B cell (primary cell): ENCODE results near the gene RPL11. TPM values are rescaled to one million over a fixed set of nuclear protein-coding genes. Genes with fewer than 3 reads are reported as not detected.

Experiments
- ATAC-seq: fragments of 200-7000 bp; cut with Tn5 transposase; one replicate; pipeline ENCODE4 v1.10.0; 2021; ENCODE audit warnings: low read depth, mild to moderate bottlenecking, moderate number of reproducible peaks, moderate library complexity
- CTCF ChIA-PET: fragments of 350-600 bp; sonication (Branson Sonifier 250); formaldehyde crosslinking; loops from one replicate; lab custom pipeline; 2021; ENCODE audit warnings: antibody characterized with exemption, inconsistent platforms; lab: Charles Lee
- POLR2A ChIA-PET: fragments of 350-600 bp; sonication (Branson Sonifier 250); formaldehyde crosslinking; loops from one replicate; lab custom pipeline; 2021; ENCODE audit warnings: antibody characterized with exemption; lab: Charles Lee
- DNase-seq: peaks from one replicate; pipeline ENCODE4 v3.0.0; 2013
- H2AFZ ChIP-seq: 2 replicates; pipeline ENCODE4 v1.6.1; 2012; ENCODE audit warnings: mild to moderate bottlenecking, low read depth, low read length; ENCODE audit not compliant: insufficient read depth, poor library complexity, severe bottlenecking
- H3K27ac ChIP-seq, 2 donors: 1 replicate in 1 of 2; 2 replicates in 1 of 2; pipeline ENCODE4 v1.5.1; 2012 to 2013; ENCODE audit warnings: low read length in 2 of 2, mild to moderate bottlenecking in 2 of 2, moderate library complexity in 1 of 2
- H3K27me3 ChIP-seq, 4 experiments: fragments of 200-600 bp in 1 of 4; sonication (generic) in 1 of 4; replicated peaks in 1 of 4; 1 replicate in 2 of 4; 2 replicates in 2 of 4; pipeline versions ENCODE4 v1.6.1 to v1.7.0; 2013 to 2016; ENCODE audit warnings: low read length in 3 of 4, mild to moderate bottlenecking in 2 of 4, mixed read lengths in 1 of 4, moderate library complexity in 1 of 4; ENCODE audit not compliant: insufficient read depth in 4 of 4, control insufficient read depth in 3 of 4; ENCODE audit errors: control extremely low read depth in 1 of 4
- H3K36me3 ChIP-seq, 2 experiments: replicated peaks in 1 of 2; 1 replicate in 1 of 2; 2 replicates in 1 of 2; pipeline versions ENCODE4 v1.6.1 to v1.7.1; 2013; ENCODE audit warnings: low read length in 1 of 2; ENCODE audit not compliant: insufficient read depth in 2 of 2, control insufficient read depth in 1 of 2; ENCODE audit errors: control extremely low read depth in 1 of 2, extremely low read depth in 1 of 2
- H3K4me1 ChIP-seq, 2 donors: fragments of 200-600 bp in 1 of 2; sonication (generic) in 1 of 2; 1 replicate in 1 of 2; 2 replicates in 1 of 2; pipeline versions ENCODE4 v1.5.1 to v1.6.1; 2013 to 2017; ENCODE audit warnings: low read length in 2 of 2; ENCODE audit not compliant: control insufficient read depth in 2 of 2, insufficient read depth in 2 of 2
- H3K4me2 ChIP-seq: replicated peaks from 2 replicates; pipeline ENCODE3; 2012; ENCODE audit warnings: mild to moderate bottlenecking, low read depth, low read length; ENCODE audit not compliant: poor library complexity, severe bottlenecking
- H3K4me3 ChIP-seq, 5 experiments: fragments of 200-600 bp in 1 of 5; sonication (generic) in 1 of 5; 1 replicate in 3 of 5; 2 replicates in 2 of 5; pipeline versions ENCODE4 v1.5.1 to v1.7.0; 2011 to 2016; ENCODE audit warnings: low read length in 4 of 5, mild to moderate bottlenecking in 4 of 5, low read depth in 2 of 5, control low read depth in 1 of 5, moderate library complexity in 1 of 5; ENCODE audit not compliant: insufficient read depth in 1 of 5; ENCODE audit errors: control extremely low read depth in 1 of 5, extremely low read depth in 1 of 5
- H3K79me2 ChIP-seq: fragments of 200-600 bp; sonication (generic); one replicate; pipeline ENCODE4 v1.6.0; 2016; ENCODE audit warnings: low read length; ENCODE audit not compliant: control insufficient read depth, insufficient read depth
- H3K9ac ChIP-seq: fragments of 200-600 bp; sonication (generic); 2 replicates; pipeline ENCODE4 v1.6.1; 2017; ENCODE audit warnings: mild to moderate bottlenecking, low read length, moderate library complexity
- H3K9me3 ChIP-seq, 3 donors: one replicate each; pipeline versions ENCODE4 v1.6.1 to v1.7.1; 2013; ENCODE audit warnings: low read length in 2 of 3; ENCODE audit not compliant: control insufficient read depth in 2 of 3, insufficient read depth in 1 of 3; ENCODE audit errors: control extremely low read depth in 1 of 3
- H4K20me1 ChIP-seq: 2 replicates; pipeline ENCODE4 v1.6.0; 2012; ENCODE audit warnings: mild to moderate bottlenecking, low read length; ENCODE audit not compliant: insufficient read depth, control insufficient read depth, poor library complexity, severe bottlenecking
- H3K27ac Mint-ChIP-seq: one replicate; pipeline ENCODE4 v1.8.0; 2021; ENCODE audit warnings: mixed read lengths
- H3K27me3 Mint-ChIP-seq: one replicate; pipeline ENCODE4 v1.8.0; 2021; ENCODE audit warnings: mixed read lengths
- H3K4me1 Mint-ChIP-seq: one replicate; pipeline ENCODE4 v1.8.0; 2021; ENCODE audit warnings: mixed read lengths
- H3K4me3 Mint-ChIP-seq: one replicate; pipeline ENCODE4 v1.8.0; 2021; ENCODE audit warnings: mixed read lengths
- H3K9me3 Mint-ChIP-seq: one replicate; pipeline ENCODE4 v1.8.0; 2022; ENCODE audit warnings: mixed read lengths; ENCODE audit not compliant: insufficient read depth
- EZH2 ChIP-seq: IDR thresholded peaks from 2 replicates; pipeline ENCODE4 v1.6.1; 2012; ENCODE audit warnings: borderline replicate concordance, low read depth, mild to moderate bottlenecking, moderate library complexity, low read length; ENCODE audit not compliant: insufficient read depth, poor library complexity, severe bottlenecking
- WGBS: methylation state at CpG from one replicate; pipeline ENCODE4 v1.1.5; 2013; ENCODE audit warnings: missing lambda C conversion rate; ENCODE audit not compliant: insufficient coverage; 5-methylcytosine and 5-hydroxymethylcytosine counted together
- intact Hi-C: fragments of 100-400 bp; cut with micrococcal nuclease; formaldehyde crosslinking; loops from one replicate; pipeline ENCODE4 v1.10.0; 2022
- polyA plus RNA-seq: library from polyadenylated mRNA; depleted of rRNA; stranded (reverse); fragments of >200 nt; gene quantifications from 2 replicates; pipeline ENCODE4 v1.2.3, GENCODE V29; 2012
- total RNA-seq, 2 donors: library from RNA; stranded (reverse); fragments of 120-200 nt in 1 of 2; gene quantifications; 1 replicate in 1 of 2; 2 replicates in 1 of 2; pipeline versions ENCODE4 v1.2.3 to v1.2.4, GENCODE V29; 2013 to 2022
- TF ChIP-seq, protein P1 (sequence below): fragments of 200-600 bp; IDR thresholded peaks from one replicate; pipeline ENCODE4 v1.8.0; 2022; ENCODE audit warnings: antibody characterized with exemption, mild to moderate bottlenecking

Gene RPL11
- total and polyA plus RNA-seq, 2 donors (not counting 1 experiment from before 2014, with no cell fraction given), result 1,373 to 1,539 TPM

DNA sequence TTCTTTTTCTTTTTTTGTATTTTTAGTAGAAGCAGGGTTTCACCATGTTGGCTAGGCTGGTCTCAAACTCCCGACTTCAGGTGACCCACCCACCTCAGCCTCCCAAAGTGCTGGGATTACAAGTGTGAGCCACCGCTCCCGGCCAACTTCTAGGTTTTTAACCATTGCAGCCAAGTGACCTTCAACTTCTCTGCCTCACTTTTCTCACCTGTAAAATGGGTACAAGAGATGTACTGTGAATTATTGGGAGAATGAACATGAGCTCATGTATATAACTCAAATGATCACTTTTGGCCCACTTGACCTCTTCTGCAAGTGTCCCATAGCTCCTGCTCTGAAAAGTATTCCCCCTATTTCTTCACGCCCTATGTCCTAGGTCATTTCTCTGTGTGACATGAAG is 11.8 kb upstream of the RPL11 start:
- Mint-ChIP-seq H3K27ac (no peak overlapping the region), H3K4me1 (no peaks in the 10 kb centered on the region), H3K4me3 (no peak overlapping the region), H3K9me3 (no peaks in the 10 kb centered on the region), H3K27me3 (peaks cover 32% of the 10 kb centered on the region)
- Histone ChIP-seq H3K4me2 (no peak overlapping the region), H3K9me3 (no peaks in the 10 kb centered on the region), H3K36me3 (no peaks in the 10 kb centered on the region), H3K4me1 (no peaks in the 10 kb centered on the region), H3K27ac (no peak overlapping the region), H3K27me3 (peaks cover 0 to 13% (median 0%) of the 10 kb centered on the region in 4 experiments), H3K4me3 (no peak overlapping the region), H2AFZ (no peak overlapping the region), H3K79me2 (no peaks in the 10 kb centered on the region), H3K9ac (no peak overlapping the region), H4K20me1 (no peaks in the 10 kb centered on the region)
- intact Hi-C loops, result no loop called here
- ATAC-seq (no peak), DNase-seq (no peak)
- POLR2A ChIA-PET, result no interaction called here
- TF ChIP-seq, protein P1, sequence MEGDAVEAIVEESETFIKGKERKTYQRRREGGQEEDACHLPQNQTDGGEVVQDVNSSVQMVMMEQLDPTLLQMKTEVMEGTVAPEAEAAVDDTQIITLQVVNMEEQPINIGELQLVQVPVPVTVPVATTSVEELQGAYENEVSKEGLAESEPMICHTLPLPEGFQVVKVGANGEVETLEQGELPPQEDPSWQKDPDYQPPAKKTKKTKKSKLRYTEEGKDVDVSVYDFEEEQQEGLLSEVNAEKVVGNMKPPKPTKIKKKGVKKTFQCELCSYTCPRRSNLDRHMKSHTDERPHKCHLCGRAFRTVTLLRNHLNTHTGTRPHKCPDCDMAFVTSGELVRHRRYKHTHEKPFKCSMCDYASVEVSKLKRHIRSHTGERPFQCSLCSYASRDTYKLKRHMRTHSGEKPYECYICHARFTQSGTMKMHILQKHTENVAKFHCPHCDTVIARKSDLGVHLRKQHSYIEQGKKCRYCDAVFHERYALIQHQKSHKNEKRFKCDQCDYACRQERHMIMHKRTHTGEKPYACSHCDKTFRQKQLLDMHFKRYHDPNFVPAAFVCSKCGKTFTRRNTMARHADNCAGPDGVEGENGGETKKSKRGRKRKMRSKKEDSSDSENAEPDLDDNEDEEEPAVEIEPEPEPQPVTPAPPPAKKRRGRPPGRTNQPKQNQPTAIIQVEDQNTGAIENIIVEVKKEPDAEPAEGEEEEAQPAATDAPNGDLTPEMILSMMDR, result no peak
- no peak for TF ChIP-seq EZH2
- no CpG with 5 or more reads among the region's 4 CpGs for WGBS
- CTCF ChIA-PET, result interaction anchor here (1.0 to 1.7 kb wide), 2 partner anchors 12 to 21 kb away, joined by 3 to 6 read pairs; partner anchors contain the start of gene RPL11

DNA sequence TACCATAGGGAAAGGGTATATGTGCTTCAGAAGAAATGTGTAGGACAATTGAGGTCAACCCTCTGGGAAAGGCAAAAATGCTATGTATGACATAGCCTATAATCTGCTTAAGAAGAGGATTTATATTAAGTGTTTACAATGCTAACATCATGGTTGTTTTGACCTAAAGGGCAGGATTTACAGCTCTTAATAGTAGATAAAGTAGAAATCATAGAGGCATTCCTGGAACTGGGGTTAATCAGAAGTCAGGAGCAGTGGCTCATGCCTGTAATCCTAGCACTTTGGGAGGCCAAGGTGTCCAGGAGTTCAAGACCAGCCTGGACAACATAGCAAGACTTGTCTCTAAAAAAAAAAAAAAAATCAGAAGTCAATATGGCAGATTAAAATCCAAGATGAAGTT is 8.7 kb upstream of the RPL11 start:
- ATAC-seq, result no peak
- Histone ChIP-seq H4K20me1 (no peaks in the 10 kb centered on the region), H3K9me3 (peaks cover 0 to under 1% (median 0%) of the 10 kb centered on the region in 3 donors), H3K36me3 (no peaks in the 10 kb centered on the region), H3K79me2 (no peaks in the 10 kb centered on the region), H3K27me3 (peaks cover 0 to 13% (median 0%) of the 10 kb centered on the region in 4 experiments), H3K4me3 (no peak overlapping the region), H3K27ac (no peak overlapping the region), H3K9ac (no peak overlapping the region), H2AFZ (no peak overlapping the region), H3K4me1 (no peaks in the 10 kb centered on the region), H3K4me2 (no peak overlapping the region)
- intact Hi-C loops, result no loop called here
- DNase-seq, result no peak
- TF ChIP-seq EZH2, result no peak
- TF ChIP-seq, protein P1, result no peak
- Mint-ChIP-seq H3K9me3 (no peaks in the 10 kb centered on the region), H3K4me3 (no peak overlapping the region), H3K4me1 (no peaks in the 10 kb centered on the region), H3K27ac (no peak overlapping the region), H3K27me3 (peaks cover 19% of the 10 kb centered on the region)
- ChIA-PET CTCF (interaction anchor here (0.7 to 1.4 kb wide), 4 partner anchors 9 to 69 kb away, joined by 3 to 4 read pairs (median 4); partner anchors contain the start of gene RPL11), POLR2A (no interaction called here)
